Measurements from ENCODE around the gene BMPR1A. TPM values are rescaled to one million over a fixed set of nuclear protein-coding genes. Genes with fewer than 3 reads are reported as not detected.

BMPR1A gene
- total RNA-seq, 4 donors from 2014 or later, result 25.6 to 46.2 (median 34.7) TPM

DNA sequence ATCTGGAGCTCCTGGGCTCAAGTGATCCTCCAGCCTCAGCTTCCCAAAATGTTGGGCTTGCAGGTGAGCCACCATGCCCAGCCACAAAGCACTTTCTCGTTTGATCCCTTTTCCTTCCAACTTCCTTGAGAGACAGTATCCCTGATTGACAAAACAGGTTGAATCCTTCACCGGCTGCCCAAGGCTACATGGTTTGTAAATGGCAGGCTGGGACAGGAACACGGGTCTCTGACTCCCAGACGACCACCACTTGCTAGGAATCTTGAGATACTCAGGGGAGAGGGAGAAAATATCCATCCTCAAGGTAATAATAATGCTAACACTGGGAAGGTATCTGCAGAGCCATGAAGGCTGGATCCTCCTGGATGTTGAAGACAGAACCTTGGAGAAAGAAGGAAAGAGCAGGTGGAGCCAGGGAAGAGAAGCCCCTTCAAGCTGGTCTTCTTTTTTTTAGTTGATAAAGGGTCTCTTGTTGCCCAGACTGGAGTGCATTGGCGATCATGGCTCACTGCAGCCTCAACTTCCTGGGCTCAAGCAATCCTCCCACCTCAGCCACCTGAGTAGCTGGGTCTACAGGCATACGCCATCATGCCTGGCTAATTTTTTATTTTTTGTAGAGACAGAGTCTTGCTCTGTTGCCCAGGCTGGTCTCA lies 181.2 kb downstream of the BMPR1A start:
- TF ChIP-seq, protein P1, sequence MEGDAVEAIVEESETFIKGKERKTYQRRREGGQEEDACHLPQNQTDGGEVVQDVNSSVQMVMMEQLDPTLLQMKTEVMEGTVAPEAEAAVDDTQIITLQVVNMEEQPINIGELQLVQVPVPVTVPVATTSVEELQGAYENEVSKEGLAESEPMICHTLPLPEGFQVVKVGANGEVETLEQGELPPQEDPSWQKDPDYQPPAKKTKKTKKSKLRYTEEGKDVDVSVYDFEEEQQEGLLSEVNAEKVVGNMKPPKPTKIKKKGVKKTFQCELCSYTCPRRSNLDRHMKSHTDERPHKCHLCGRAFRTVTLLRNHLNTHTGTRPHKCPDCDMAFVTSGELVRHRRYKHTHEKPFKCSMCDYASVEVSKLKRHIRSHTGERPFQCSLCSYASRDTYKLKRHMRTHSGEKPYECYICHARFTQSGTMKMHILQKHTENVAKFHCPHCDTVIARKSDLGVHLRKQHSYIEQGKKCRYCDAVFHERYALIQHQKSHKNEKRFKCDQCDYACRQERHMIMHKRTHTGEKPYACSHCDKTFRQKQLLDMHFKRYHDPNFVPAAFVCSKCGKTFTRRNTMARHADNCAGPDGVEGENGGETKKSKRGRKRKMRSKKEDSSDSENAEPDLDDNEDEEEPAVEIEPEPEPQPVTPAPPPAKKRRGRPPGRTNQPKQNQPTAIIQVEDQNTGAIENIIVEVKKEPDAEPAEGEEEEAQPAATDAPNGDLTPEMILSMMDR (IDR thresholded peaks at IDR 0.05; ENCODE audit: low read depth), result no peak

DNA sequence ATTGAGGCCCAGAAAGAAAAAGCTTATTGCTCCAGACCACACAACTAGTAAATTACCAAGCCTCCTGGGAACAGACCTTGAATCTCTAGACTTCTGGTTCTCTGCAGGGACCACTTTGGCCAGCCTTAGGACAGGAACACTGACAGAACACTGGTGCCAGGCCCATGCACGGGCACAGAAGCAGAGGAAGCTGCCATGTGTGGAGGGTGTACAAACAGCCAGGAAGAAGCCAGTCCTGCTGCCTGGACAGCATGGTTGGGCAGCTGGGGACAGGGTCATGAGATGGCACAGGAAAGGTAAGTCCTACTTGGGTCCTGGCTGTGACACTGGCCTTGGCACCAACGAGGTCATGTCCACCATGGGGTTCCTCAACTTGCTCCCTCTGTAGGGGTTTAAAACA lies 181.8 kb downstream of the BMPR1A start:
- TF ChIP-seq, protein P1 (IDR thresholded peaks at IDR 0.05; ENCODE audit: low read depth), result no peak

DNA sequence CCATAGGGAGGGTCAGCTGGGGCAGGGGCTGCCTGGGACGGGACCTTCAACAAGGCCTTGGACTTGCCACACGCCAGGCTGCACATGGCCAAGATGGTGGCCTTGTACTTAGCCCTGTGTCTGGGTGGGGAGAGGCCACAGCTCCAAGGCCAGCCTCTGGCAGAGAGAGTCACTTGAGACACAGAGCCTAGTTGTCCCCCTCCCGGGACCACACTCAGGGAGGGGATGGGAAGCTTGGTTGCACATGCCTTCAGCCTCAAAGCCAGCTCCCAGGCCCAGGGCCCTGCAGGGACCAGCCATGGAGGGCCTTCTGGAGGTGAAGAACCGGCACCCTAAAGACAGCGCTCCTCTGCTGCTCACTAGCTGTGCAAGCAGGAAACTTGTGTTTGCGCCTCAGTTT lies 184.3 kb downstream of the BMPR1A start:
- TF ChIP-seq, protein P1 (IDR thresholded peaks at IDR 0.05; ENCODE audit: low read depth), result no peak

DNA sequence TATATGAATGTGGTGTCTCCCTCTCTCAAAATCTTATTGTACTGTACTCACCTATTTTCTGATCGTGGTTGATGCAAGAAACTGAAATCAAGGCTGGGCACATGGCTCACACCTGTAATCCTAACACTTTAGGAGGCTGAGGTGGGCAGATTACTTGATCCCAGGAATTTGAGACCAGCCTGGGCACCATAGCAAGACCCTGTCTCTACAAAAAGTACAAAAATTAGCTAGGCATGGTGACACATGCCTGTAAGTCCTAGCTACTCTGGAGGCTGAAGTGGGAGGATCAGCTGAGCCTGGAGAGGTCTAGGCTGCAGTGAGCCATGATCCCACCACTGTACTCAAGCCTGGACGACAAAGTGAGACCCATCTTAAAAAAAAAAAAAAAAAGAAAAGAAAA lies 185.0 kb downstream of the BMPR1A start:
- TF ChIP-seq, protein P1 (IDR thresholded peaks at IDR 0.05; ENCODE audit: low read depth), result no peak

DNA sequence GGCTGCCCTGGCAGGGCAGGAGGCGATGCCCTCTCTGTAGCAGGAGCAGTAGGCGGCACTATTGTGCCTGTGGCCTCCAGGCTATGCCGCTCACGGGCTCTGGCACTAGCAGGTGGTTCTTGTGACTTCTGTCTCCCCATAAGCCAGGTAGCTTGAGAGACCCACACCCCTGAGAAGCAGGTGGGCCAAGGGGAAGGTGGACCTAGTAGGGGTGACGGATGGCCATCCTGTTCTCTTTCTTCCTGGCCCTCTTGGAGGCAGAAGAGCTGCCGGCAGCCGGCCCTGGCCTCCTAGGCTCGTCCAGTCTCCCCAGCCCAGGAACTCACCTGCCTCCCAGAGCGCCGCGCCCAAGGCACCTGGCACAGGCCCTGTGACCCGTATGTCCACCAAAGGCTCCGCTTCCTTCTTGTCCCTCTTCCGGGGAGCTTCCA lies 185.6 kb downstream of the BMPR1A start:
- TF ChIP-seq, protein P1 (IDR thresholded peaks at IDR 0.05; ENCODE audit: low read depth), result no peak

GRCh38 chr10:86942441-86943315 lies 186.3 kb downstream of the BMPR1A start:
- TF ChIP-seq, protein P1 (IDR thresholded peaks at IDR 0.05; ENCODE audit: low read depth), result no peak

DNA sequence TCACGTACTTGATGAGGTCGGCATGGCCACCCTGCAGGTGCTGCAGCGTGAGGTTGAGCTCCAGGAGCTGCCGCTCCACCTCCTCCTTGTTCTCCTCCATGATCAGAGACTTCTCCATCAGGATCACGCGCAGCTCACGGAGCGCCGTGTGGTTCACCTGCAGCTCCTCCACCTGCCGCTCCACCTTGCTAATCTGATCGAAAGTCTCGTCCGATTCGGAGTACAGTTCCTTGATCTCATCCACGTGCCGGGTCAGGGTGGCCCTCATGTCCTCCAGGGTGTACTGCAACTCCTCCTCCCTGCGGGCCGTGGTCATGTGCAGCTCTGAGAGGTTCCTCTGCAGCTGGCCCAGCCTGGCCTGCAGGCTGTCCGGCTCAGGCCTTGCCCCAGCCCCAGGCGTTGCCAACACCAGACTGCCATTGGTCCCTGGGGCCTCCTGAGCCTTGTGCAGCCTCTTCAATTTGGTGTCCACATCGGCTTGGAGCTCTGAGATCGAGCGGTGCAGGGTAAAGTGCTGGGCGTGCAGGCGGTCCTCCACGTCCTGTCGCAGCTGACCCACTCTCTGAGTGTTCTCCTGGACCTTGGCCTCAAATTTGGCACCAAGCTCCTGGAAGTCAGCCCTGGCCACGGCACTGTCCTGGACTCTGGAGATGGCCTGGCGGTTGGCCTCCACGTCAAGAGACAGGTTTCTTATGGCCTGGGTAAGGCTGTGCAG lies 187.1 kb downstream of the BMPR1A start:
- TF ChIP-seq, protein P1 (IDR thresholded peaks at IDR 0.05; ENCODE audit: low read depth), result no peak
